K562 (cell line): ENCODE measurements around the gene BACE2. TPM values are rescaled to one million over a fixed set of nuclear protein-coding genes. Genes with fewer than 3 reads are reported as not detected.

Experiments
- ATAC-seq: fragments of 200-7000 bp; cut with Tn5 transposase; 3 replicates; pipeline ENCODE4 v1.9.1; 2020; ENCODE audit warnings: moderate library complexity
- BruUV-seq: library from RNA; stranded (reverse); fragments of 400-500 nt; replicated peaks from 2 replicates; lab custom pipeline; 2021; lab: Mats Ljungman, UMichigan
- CTCF ChIA-PET: fragments of 300-600 bp; formaldehyde crosslinking; extraction: SDS; loops from one replicate; lab custom pipeline; 2021; ENCODE audit warnings: low intra/inter-chr PET ratio; lab: Yijun Ruan, JAX
- POLR2A ChIA-PET: fragments of 300-600, 350-650 bp; sonication (Branson Sonifier 250); formaldehyde crosslinking; extraction: SDS; loops from one replicate; lab custom pipeline; 2021; ENCODE audit warnings: antibody characterized with exemption, inconsistent platforms; lab: Yijun Ruan, JAX
- DNase-seq, 4 experiments: peaks; one replicate each; pipeline versions ENCODE4 v3.0.0 to v3.0.0-alpha.2; 2011 to 2018; ENCODE audit warnings: low spot score in 3 of 4, mixed read lengths in 3 of 4; ENCODE audit errors: extremely low read depth in 1 of 4
- FAIRE-seq: peaks from 2 replicates; lab custom pipeline; 2011; peaks lifted over from hg19 to GRCh38; lab: Jason Lieb, UNC
- H2AFZ ChIP-seq: 2 replicates; pipeline ENCODE4 v1.6.0; 2011; ENCODE audit warnings: low read depth, low read length, control low read depth, inconsistent platforms
- H3K27ac ChIP-seq: fragments of 200-600 bp; 3 replicates; pipeline ENCODE4 v1.8.0; 2011; ENCODE audit warnings: low read depth, mild to moderate bottlenecking, control low read depth, inconsistent platforms, low read length, moderate library complexity, mixed read lengths; ENCODE audit errors: extremely low read depth
- H3K27me3 ChIP-seq, 2 experiments: fragments of 300-600 bp in 1 of 2; 2 replicates in 1 of 2; 3 replicates in 1 of 2; pipeline versions ENCODE4 v1.6.0 to v1.8.0; 2011; ENCODE audit warnings: inconsistent platforms in 2 of 2, low read length in 2 of 2, mild to moderate bottlenecking in 1 of 2, mixed read lengths in 1 of 2, moderate library complexity in 1 of 2; ENCODE audit not compliant: control insufficient read depth in 2 of 2, insufficient read depth in 2 of 2
- H3K36me3 ChIP-seq: fragments of 300-600 bp; 3 replicates; pipeline ENCODE4 v1.8.0; 2011; ENCODE audit warnings: mild to moderate bottlenecking, low read length, inconsistent platforms; ENCODE audit not compliant: control insufficient read depth, insufficient read depth
- H3K4me1 ChIP-seq, 2 experiments: fragments of 200-600 bp in 1 of 2; replicated peaks in 1 of 2; 2 replicates in 1 of 2; 3 replicates in 1 of 2; pipeline versions ENCODE4 v1.5.1 to v1.8.0; 2011; ENCODE audit warnings: inconsistent platforms in 2 of 2, low read length in 2 of 2, mild to moderate bottlenecking in 1 of 2, mixed read lengths in 1 of 2, moderate library complexity in 1 of 2; ENCODE audit not compliant: control insufficient read depth in 2 of 2, insufficient read depth in 2 of 2
- H3K4me2 ChIP-seq: 2 replicates; pipeline ENCODE4 v1.6.1; 2011; ENCODE audit warnings: low read length, control low read depth, inconsistent platforms, mixed read lengths; ENCODE audit not compliant: insufficient read depth
- H3K4me3 ChIP-seq: fragments of 200-600 bp; sonication (generic), shearing (Covaris generic); 2 replicates; pipeline ENCODE4 v1.5.1; 2016; ENCODE audit warnings: control low read depth, inconsistent platforms
- H3K79me2 ChIP-seq: fragments of 200-600 bp; 3 replicates; pipeline ENCODE4 v1.8.0; 2011; ENCODE audit warnings: low read length, inconsistent platforms; ENCODE audit not compliant: control insufficient read depth, insufficient read depth
- H3K9ac ChIP-seq, 2 experiments: 2 replicates each; pipeline versions ENCODE4 v1.6.0 to v1.6.1; 2011; ENCODE audit warnings: low read depth in 2 of 2, low read length in 2 of 2, control low read depth in 1 of 2, inconsistent platforms in 1 of 2, mild to moderate bottlenecking in 1 of 2, mixed read lengths in 1 of 2; ENCODE audit not compliant: insufficient read depth in 1 of 2
- H3K9me1 ChIP-seq: one replicate; pipeline ENCODE4 v1.6.0; 2011; ENCODE audit warnings: inconsistent platforms, mild to moderate bottlenecking, low read length, moderate library complexity; ENCODE audit not compliant: control insufficient read depth, insufficient read depth
- H3K9me3 ChIP-seq: replicated peaks from 2 replicates; pipeline ENCODE4 v1.5.1; 2011; ENCODE audit warnings: low read depth, low read length, inconsistent platforms; ENCODE audit not compliant: control insufficient read depth, insufficient read depth
- H4K20me1 ChIP-seq: replicated peaks from 2 replicates; pipeline ENCODE4 v1.6.1; 2011; ENCODE audit warnings: low read length, inconsistent platforms, mixed read lengths; ENCODE audit not compliant: control insufficient read depth, insufficient read depth
- CC2D1A ChIP-seq: fragments of 450-650 bp; IDR thresholded peaks from 2 replicates; pipeline ENCODE4 v1.6.1; 2017; ENCODE audit warnings: mild to moderate bottlenecking
- CEBPG ChIP-seq, 3 experiments: fragments of 200-800 bp in 1 of 3; sonication (Bioruptor generic) in 1 of 3; sonication (generic) in 1 of 3; formaldehyde crosslinking in 1 of 3; IDR thresholded peaks in 2 of 3; conservative IDR thresholded peaks in 1 of 3; 2 replicates each; pipeline versions ENCODE4 v1.6.1 to v1.8.0; 2016 to 2022; ENCODE audit warnings: missing compliant biosample characterization in 2 of 3, missing genetic modification characterization in 2 of 3, mild to moderate bottlenecking in 1 of 3, missing genetic modification reagents in 1 of 3
- GATAD2A ChIP-seq: fragments of 450-650 bp; IDR thresholded peaks from 2 replicates; pipeline ENCODE4 v1.6.1; 2017
- HOMEZ ChIP-seq: fragments of 250-450 bp; sonication (Bioruptor Pico); IDR thresholded peaks from 2 replicates; pipeline ENCODE4 v1.4.0; 2020; ENCODE audit warnings: mild to moderate bottlenecking, moderate library complexity
- KLF1 ChIP-seq: fragments of 450-650 bp; IDR thresholded peaks from 2 replicates; pipeline ENCODE4 v1.6.1; 2016; ENCODE audit warnings: missing genetic modification characterization, missing compliant biosample characterization
- NUFIP1 ChIP-seq: fragments of 450-650 bp; IDR thresholded peaks from 2 replicates; pipeline ENCODE4 v1.6.1; 2018; ENCODE audit not compliant: partially characterized antibody
- PKNOX1 ChIP-seq: fragments of 450-650 bp; IDR thresholded peaks from 2 replicates; pipeline ENCODE4 v1.6.1; 2016
- POLR2H ChIP-seq: IDR thresholded peaks from 2 replicates; pipeline ENCODE4 v1.6.1; 2016; ENCODE audit warnings: missing genetic modification characterization, low read depth, mild to moderate bottlenecking, control low read depth, missing compliant biosample characterization, moderate library complexity
- TAL1 ChIP-seq: fragments of 450-650 bp; IDR thresholded peaks from 2 replicates; pipeline ENCODE4 v1.6.1; 2016; ENCODE audit warnings: mild to moderate bottlenecking
- XRCC4 ChIP-seq: IDR thresholded peaks from one replicate; pipeline ENCODE4 v1.6.1; 2011; ENCODE audit not compliant: insufficient read depth, insufficient read length; ENCODE audit errors: extremely low read depth
- ZNF224 ChIP-seq: sonication (generic); formaldehyde crosslinking; IDR thresholded peaks from 2 replicates; pipeline ENCODE4 v1.8.0; 2022; ENCODE audit warnings: mild to moderate bottlenecking, missing genetic modification reagents
- ZNF274 ChIP-seq: IDR thresholded peaks from 2 replicates; pipeline ENCODE4 v1.6.1; 2011; ENCODE audit warnings: low read depth, mild to moderate bottlenecking, low read length, moderate library complexity, borderline replicate concordance
- ZNF407 ChIP-seq: fragments of 450-650 bp; IDR thresholded peaks from 2 replicates; pipeline ENCODE4 v1.6.1; 2016; ENCODE audit warnings: low read depth
- WGBS: fragments of 100-300 bp; shearing (Covaris generic); methylation state at CpG from one replicate; pipeline ENCODE4 v1.1.6; 2016; ENCODE audit warnings: low coverage, mixed read lengths; ENCODE audit not compliant: insufficient coverage; ENCODE audit errors: missing lambda C conversion rate; 5-methylcytosine and 5-hydroxymethylcytosine counted together
- in situ Hi-C: fragments of 300-500 bp; cut with MboI; formaldehyde crosslinking; loops from 4 replicates; pipeline ENCODE4 v1.15.0; 2018; ENCODE audit warnings: inconsistent platforms, mixed read lengths
- intact Hi-C: fragments of 100-400 bp; cut with micrococcal nuclease; formaldehyde crosslinking; loops from 2 replicates; pipeline ENCODE4 v1.14.2; 2022
- polyA plus RNA-seq, 8 experiments: library from polyadenylated mRNA; depleted of rRNA in 4 of 8; stranded (reverse) in 5 of 8; unstranded in 3 of 8; fragments of >200 nt; fragmentation: Nextera tagmentation in 2 of 8; fragmentation: Illumina TruSeq in 1 of 8; extraction: Ambion mirVana in 2 of 8; extraction: Trizol in 1 of 8; gene quantifications; 2 replicates each; pipeline versions ENCODE4 v1.2.1 to v1.2.3, GENCODE V29; 2011 to 2014; ENCODE audit warnings: inconsistent platforms in 1 of 8, missing spikeins in 1 of 8
- total RNA-seq, 7 experiments: library from RNA; depleted of rRNA in 6 of 7; stranded (reverse); fragments of >200 nt in 6 of 7; fragmentation: Illumina TruSeq in 2 of 7; extraction: Trizol in 2 of 7; gene quantifications; 2 replicates each; pipeline versions ENCODE4 v1.2.1 to v1.2.3, GENCODE V29; 2011 to 2021; ENCODE audit warnings: low replicate concordance in 1 of 7

The BACE2 gene
- total and polyA plus RNA-seq, 9 of the 15 experiments (the other 6 are each of a cell fraction or from before 2014, with no cell fraction given), result 0.05 to 0.24 (median 0.15) TPM; not detected in 2

GRCh38 chr21:41250519-41250918, 82.6 kb downstream of the BACE2 start:
- FAIRE-seq (no peak), DNase-seq (no peak), ATAC-seq (no peak)
- no peak overlapping the region for H3K27ac ChIP-seq
- no peak overlapping the region for H2AFZ ChIP-seq
- H4K20me1 ChIP-seq, result 0 out of 2 replicates have a peak, but pooled peaks cover 6% of the 10 kb centered on the region
- no peaks in the 10 kb centered on the region for H3K79me2 ChIP-seq
- no peak overlapping the region for H3K4me2 ChIP-seq
- H3K36me3 ChIP-seq, result no peaks in the 10 kb centered on the region
- no peak overlapping the region for H3K4me3 ChIP-seq
- BruUV-seq, result no TSS peak
- H3K4me1 ChIP-seq, result peaks cover 0 to 3% of the 10 kb centered on the region in 2 experiments; a peak in 1 of 5 replicates
- H3K9me3 ChIP-seq, result no peaks in the 10 kb centered on the region
- ChIA-PET POLR2A (no interaction called here), CTCF (no interaction called here)
- peaks cover 24 to 33% of the 10 kb centered on the region in 2 experiments for H3K27me3 ChIP-seq
- in situ Hi-C loops (no loop called here), intact Hi-C loops (no loop called here)
- WGBS, result 0% methylated on average over 8 of the region's 8 CpGs
- H3K9me1 ChIP-seq, result no peaks in the 10 kb centered on the region
- H3K9ac ChIP-seq, result no peak overlapping the region
- no peak for TF ChIP-seq KLF1 (tag)
- TF ChIP-seq NUFIP1, result no peak
- no peak for TF ChIP-seq ZNF224 (CRISPR knock-in tag)
- TF ChIP-seq PKNOX1, result no peak
- TF ChIP-seq CC2D1A, result no peak
- no peak for TF ChIP-seq ZNF407
- TF ChIP-seq POLR2H (tag), result no peak
- TF ChIP-seq CEBPG (CRISPR knock-in tag; IDR thresholded peaks at IDR 0.05), result no peak
- no peak for TF ChIP-seq CEBPG (tag; conservative IDR thresholded peaks at IDR 0.05 in 1 of 2, IDR thresholded peaks at IDR 0.05 in 1 of 2)
- TF ChIP-seq XRCC4, result no peak
- no peak for TF ChIP-seq TAL1
- no peak for TF ChIP-seq ZNF274
- no peak for TF ChIP-seq HOMEZ (CRISPR knock-in tag)
- no peak for TF ChIP-seq GATAD2A
